NCI-H1092 (cell line): ENCODE measurements around the gene GCC2.
"Not testable (repeated sequence)": the region's sequence is repeated elsewhere in the genome, so short reads cannot be mapped to it uniquely, and the experiment has no call there.

Experiments
- DNase-seq: peaks from one replicate; lab custom pipeline; 2025; lab: John Stamatoyannopoulos, UW

Gene GCC2

GRCh38 chr2:108441712-108442111 is 7.3 kb upstream of the GCC2 start:
- no peak for DNase-seq

GRCh38 chr2:108444941-108445840 is 3.8 kb upstream of the GCC2 start:
- no peak for DNase-seq

DNA sequence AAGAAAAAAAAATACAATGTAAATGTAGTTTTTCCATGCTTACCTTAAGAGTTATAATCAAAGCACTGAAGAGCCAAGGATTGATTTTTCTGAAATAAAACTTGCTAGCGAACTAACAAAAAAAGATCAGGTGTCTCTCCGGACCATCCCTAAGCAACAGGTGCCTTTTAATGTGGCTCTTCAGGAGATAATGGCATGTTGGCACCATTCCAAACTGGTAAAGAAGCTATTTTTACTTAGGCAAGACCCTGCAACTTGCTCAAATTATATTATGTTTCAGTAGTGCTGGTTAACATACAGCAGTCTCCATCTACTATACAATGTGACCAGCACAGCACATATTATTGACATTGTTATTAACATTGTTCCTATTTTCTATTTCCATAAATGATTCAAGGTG is 2.3 kb upstream of the GCC2 start:
- no peak for DNase-seq

DNA sequence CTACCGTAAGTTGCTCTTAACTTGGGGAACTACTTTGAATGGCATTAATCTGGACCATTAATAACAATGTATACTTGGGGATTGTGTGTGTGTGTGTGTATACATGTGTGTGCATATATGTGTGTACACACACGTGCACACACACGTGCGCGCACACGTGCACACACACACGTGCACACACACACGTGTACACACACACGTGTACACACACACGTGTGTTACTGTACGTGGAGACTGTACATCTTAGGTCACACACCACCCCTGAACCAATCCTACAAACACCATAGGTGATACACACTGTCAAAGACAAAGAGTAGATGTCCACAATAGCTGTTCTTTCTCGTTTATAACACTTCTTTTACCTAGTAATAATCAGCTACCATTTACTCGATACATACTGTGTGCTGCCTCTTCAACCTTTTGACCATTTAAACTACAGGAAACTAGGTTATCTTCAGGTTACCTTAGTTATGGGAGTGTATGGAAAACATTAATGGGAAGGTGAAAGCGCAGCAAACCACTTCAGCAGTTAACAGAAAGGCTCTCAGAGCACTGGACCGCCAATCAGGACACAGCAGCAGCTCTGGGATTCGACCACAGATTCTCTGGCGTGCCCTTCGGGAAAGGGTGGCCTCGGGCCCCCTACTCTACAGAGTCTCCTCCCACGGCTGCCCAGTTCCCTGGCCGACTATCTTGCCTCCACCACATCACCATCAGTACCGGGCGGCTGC is 894 bp upstream of the GCC2 start:
- DNase-seq, result no peak

DNA sequence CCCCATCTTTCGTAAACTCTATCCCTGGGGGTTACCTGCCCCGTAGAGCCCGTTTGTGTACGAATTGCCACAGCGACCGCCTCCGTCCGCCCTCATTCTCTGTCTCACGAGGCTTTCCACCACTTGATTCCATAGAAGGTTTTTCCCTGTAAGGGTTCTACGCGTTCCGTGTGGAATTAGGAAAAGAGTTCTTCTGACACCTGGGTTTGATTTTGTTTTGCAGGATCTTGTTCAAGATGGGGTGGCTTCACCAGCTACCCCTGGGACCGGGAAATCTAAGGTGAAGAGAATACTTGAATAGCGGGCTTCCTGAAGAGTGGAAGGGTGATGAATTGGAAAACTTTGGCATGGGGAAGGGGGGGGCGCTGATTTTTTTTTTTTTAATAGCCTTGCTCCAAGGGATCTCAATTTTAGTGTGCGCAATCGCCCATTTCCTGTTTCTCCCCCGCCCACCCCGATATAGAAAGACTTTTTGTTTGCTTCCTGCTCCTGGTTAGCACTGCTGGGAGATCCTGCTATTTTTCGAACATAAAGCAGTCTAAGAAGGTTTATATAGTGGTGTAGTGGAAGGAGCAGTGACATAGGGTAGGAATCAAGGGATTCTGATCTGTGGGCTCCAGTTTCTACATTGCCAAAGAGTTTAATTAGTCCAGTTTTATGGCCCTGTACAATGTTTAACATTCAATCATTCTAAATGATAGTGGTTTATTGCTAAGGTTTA is 564 bp downstream of the GCC2 start:
- DNase-seq, result no peak

DNA sequence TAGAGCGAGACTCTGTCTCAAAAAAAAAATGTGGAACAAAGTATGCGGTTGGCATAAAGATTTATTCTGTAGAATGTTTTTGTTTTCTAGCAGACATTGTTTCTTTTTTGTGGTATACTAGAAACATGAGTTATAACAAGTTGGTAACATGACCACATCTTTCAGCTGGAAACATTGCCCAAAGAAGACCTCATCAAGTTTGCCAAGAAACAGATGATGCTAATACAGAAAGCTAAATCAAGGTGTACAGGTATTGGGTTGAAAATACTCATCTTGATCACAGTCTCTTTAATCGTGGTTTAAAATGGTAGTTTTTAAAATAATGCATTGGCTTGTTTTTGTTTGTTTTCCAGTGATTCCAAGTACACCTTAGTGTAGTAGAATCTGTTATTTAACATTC is 1.9 kb downstream of the GCC2 start:
- no peak for DNase-seq

- DNase-seq, result no peak
Observed at GRCh38 chr2:108451976-108452375, 3.0 kb downstream of the GCC2 start.

- DNase-seq, result not testable (repeated sequence)
Observed at GRCh38 chr2:108453530-108453929, 4.5 kb downstream of the GCC2 start.

DNA sequence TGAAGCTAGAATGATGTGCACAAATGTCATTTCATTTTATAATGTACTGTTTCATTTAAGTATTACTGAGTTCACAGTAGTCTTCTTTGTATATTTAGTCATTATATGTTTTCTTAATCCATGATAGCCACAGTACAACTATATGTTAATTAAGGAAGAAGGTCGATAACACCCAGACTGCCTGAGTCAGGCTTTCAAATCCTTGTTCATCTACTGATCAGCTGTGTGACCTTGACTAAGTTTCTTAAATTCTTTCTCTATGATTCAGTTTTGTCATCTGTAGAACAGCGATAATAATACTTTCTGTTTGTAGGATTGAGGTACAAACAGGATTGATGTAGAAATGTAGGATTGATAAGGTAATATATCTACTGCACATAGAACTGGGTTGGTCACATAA is 5.4 kb downstream of the GCC2 start:
- no peak for DNase-seq

DNA sequence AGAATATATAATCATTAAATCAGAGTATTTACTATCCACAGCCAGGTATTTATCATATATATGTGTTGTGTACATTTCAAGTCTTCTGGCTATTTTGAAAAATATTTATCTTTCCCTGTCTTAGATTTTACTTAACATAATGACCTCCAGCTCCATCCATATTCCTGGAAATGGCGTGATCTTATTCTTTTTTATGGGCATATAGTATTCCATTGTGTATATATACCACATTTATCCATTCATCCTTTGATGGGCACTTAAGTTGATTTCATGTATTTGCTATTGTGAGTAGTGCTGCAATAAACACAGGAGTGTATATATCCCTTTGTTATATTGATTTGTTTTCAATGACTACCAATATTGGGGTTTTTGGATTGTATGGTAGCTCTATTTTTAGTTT is 6.6 kb downstream of the GCC2 start:
- no peak for DNase-seq

DNA sequence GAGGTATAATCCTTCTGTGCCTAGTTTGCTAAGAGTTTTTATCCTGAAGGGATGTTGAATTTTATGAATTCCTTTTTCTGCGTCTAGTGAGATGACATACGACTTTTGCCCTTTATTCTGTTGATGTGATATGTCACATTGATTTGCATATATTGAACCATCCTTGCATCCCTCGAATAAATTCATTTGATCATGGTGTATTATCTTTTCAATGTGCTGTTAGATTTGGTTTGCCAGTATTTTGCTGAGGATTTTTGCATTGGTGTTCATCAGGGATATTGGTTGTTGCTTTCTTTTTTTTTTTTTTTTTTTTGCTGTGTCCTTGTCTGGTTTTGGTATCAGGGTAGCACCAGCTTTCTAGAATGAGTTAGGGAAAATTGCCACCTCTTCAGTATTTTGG is 9.1 kb downstream of the GCC2 start:
- no peak for DNase-seq

- no peak for DNase-seq
Observed at GRCh38 chr2:108459441-108459840, 10.4 kb downstream of the GCC2 start.

DNA sequence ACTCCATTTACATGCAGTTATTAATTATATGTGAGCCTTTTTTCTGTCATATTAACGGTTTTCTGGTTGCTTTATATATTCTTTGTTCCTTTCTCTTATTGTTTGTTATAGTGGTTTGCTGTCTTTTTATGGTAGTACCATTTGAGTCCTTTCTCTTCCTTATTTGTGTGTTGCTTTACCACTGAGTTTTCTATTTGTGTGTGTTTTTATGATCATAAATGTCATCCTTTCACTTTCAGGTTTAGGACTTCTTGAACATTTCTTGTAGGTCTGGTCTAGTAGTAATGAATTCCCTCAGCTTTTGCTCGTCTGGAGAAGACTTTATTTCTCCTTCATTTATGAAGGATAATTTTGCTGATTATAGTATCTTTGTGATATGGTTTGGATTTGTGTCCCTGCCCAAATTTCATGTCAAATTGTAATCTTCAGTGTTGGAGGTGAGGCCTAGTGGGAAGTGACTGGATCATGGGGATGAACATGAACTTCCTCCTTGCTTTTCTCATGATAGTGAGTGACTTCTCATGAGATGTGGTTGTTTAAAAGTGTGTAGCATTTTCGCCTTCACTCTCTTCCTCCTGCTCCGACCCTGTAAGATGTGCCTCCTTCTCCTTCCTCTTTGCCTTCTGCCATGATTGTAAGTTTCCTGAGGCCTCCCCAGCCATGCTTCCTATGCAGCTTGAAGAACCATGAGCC is 11.5 kb downstream of the GCC2 start:
- DNase-seq, result no peak

- no peak for DNase-seq
Observed at GRCh38 chr2:108477099-108477498, 28.1 kb downstream of the GCC2 start.

DNA sequence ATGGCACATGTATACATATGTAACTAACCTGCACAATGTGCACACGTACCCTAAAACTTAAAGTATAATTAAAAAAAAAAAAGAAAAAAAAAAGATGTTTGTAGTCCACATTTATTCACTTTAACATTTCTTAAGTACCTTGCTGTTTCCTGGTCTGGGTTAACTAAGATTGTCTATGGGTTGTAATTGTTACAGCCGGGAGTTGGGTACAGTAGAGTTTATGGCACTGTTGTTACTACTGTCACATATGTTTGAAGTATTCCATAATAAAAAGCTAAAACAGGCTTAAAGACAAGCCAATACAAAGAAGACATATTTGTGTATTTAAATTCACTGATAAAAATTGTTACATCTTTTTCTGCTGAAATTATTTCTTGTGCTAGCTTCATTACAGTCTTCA is 36.2 kb downstream of the GCC2 start:
- no peak for DNase-seq

- DNase-seq, result no peak
Observed at GRCh38 chr2:108490506-108491122, 41.6 kb downstream of the GCC2 start.

GRCh38 chr2:108491848-108492247 is 42.8 kb downstream of the GCC2 start:
- DNase-seq, result no peak

DNA sequence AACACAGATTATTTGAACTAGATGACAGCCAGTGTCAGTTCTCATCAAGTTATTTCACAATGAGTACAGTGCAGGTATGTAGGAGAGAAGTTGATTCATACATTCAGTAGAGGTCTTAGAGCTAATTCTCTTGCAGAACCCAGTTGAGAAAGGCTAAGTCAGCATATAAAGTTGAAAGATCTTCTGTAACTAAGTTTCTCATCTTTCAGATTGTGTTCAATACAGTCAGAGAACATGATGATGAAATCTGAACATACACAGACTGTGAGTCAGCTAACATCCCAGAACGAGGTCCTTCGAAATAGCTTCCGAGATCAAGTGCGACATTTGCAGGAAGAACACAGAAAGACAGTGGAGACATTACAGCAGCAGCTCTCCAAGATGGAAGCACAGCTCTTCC is 43.4 kb downstream of the GCC2 start:
- no peak for DNase-seq

DNA sequence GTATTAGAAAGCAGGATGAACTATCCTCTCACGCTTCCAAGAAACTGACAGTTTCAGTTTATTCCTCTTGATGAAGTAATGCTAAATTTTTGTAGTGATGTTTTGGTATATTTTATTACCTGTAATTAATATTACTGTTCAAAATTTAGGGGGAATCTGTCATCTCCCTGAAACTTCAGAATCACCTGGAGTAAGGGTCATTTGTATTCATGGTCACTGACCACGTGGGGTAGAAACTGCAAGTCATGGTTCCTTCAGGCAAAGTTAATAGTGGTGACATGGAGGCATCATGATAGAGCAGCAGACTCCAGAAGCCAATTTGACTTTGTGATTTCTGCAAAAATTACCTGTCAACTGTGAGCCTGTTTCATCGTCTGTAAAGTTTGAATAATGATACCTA is 47.2 kb downstream of the GCC2 start:
- not testable (repeated sequence) for DNase-seq

GRCh38 chr2:108507620-108508019 is 58.6 kb downstream of the GCC2 start:
- DNase-seq, result not testable (repeated sequence)

GRCh38 chr2:108512431-108512830 is 63.4 kb downstream of the GCC2 start:
- DNase-seq, result not testable (repeated sequence)

GRCh38 chr2:108514478-108514877 is 65.5 kb downstream of the GCC2 start:
- DNase-seq, result not testable (repeated sequence)
